Mesendoderm (in vitro differentiated cells): Measurements from ENCODE around the gene CASS4.
A peak's percentile ranks its signal among the peaks of the same experiment; 100 is the strongest.

Experiments used
- DNase-seq: peaks from one replicate; pipeline ENCODE4 v3.0.0; 2013
- H2AK5ac ChIP-seq: 2 replicates; pipeline ENCODE4 v1.6.1; 2013; ENCODE audit warnings: low read length, inconsistent platforms
- H2BK120ac ChIP-seq: 2 replicates; pipeline ENCODE4 v1.6.1; 2013; ENCODE audit warnings: low read depth, mild to moderate bottlenecking, low read length, moderate library complexity, mixed read lengths
- H2BK15ac ChIP-seq: replicated peaks from 2 replicates; pipeline ENCODE4 v1.6.1; 2013; ENCODE audit warnings: low read depth, mild to moderate bottlenecking, moderate library complexity
- H2BK5ac ChIP-seq: 2 replicates; pipeline ENCODE4 v1.6.1; 2013; ENCODE audit warnings: low read length, inconsistent platforms
- H3K18ac ChIP-seq: 2 replicates; pipeline ENCODE4 v1.6.1; 2013; ENCODE audit warnings: mild to moderate bottlenecking, low read length, mixed read lengths
- H3K23ac ChIP-seq: one replicate; pipeline ENCODE4 v1.6.1; 2013; ENCODE audit warnings: low read length
- H3K27ac ChIP-seq: 2 replicates; pipeline ENCODE4 v1.5.1; 2013; ENCODE audit warnings: low read depth, mild to moderate bottlenecking, inconsistent platforms, low read length, moderate library complexity
- H3K27me3 ChIP-seq: 2 replicates; pipeline ENCODE4 v1.6.1; 2013; ENCODE audit warnings: low read length, control low read depth, mild to moderate bottlenecking, inconsistent platforms; ENCODE audit not compliant: insufficient read depth, poor library complexity
- H3K36me3 ChIP-seq: 2 replicates; pipeline ENCODE4 v1.6.1; 2013; ENCODE audit warnings: low read length, inconsistent platforms; ENCODE audit not compliant: control insufficient read depth, insufficient read depth
- H3K4ac ChIP-seq: one replicate; pipeline ENCODE4 v1.6.1; 2013; ENCODE audit warnings: low read depth, mild to moderate bottlenecking, low read length, moderate library complexity
- H3K4me1 ChIP-seq: 2 replicates; pipeline ENCODE4 v1.6.1; 2013; ENCODE audit warnings: low read depth, low read length, inconsistent platforms; ENCODE audit not compliant: control insufficient read depth
- H3K4me2 ChIP-seq: 2 replicates; pipeline ENCODE4 v1.6.1; 2013; ENCODE audit warnings: low read length
- H3K4me3 ChIP-seq: 2 replicates; pipeline ENCODE4 v1.5.1; 2013; ENCODE audit warnings: mild to moderate bottlenecking, low read length
- H3K56ac ChIP-seq: one replicate; pipeline ENCODE4 v1.6.1; 2013; ENCODE audit warnings: low read length
- H3K79me1 ChIP-seq: 2 replicates; pipeline ENCODE4 v1.6.1; 2013; ENCODE audit warnings: low read length, inconsistent platforms
- H3K79me2 ChIP-seq: 2 replicates; pipeline ENCODE4 v1.6.1; 2013; ENCODE audit warnings: mild to moderate bottlenecking, low read length; ENCODE audit not compliant: control insufficient read depth, insufficient read depth
- H3K9ac ChIP-seq: 2 replicates; pipeline ENCODE4 v1.6.1; 2013; ENCODE audit warnings: low read length, inconsistent platforms
- H4K5ac ChIP-seq: one replicate; pipeline ENCODE4 v1.6.1; 2013; ENCODE audit warnings: low read length
- H4K8ac ChIP-seq: one replicate; pipeline ENCODE4 v1.6.1; 2013; ENCODE audit warnings: low read depth, mild to moderate bottlenecking, control low read depth, low read length, moderate library complexity
- WGBS: extraction: QIAGEN DNeasy Blood & Tissue Kit; methylation state at CpG from one replicate; pipeline ENCODE4 v1.1.7; 2013; ENCODE audit warnings: low lambda C conversion rate, missing lambda C conversion rate; ENCODE audit not compliant: insufficient coverage; ENCODE audit errors: extremely low coverage; 5-methylcytosine and 5-hydroxymethylcytosine counted together

CASS4 gene

GRCh38 chr20:56381501-56381900 is 30.6 kb upstream of the CASS4 start:
- no peak overlapping the region for H3K4me3 ChIP-seq
- no peak overlapping the region for H4K5ac ChIP-seq
- no peak overlapping the region for H3K27ac ChIP-seq
- H3K79me1 ChIP-seq: peaks cover 27% of the 10 kb centered on the region
- H3K4ac ChIP-seq: no peak overlapping the region
- H3K79me2 ChIP-seq: peaks cover 25% of the 10 kb centered on the region
- no peaks in the 10 kb centered on the region for H3K27me3 ChIP-seq
- no peaks in the 10 kb centered on the region for H3K4me1 ChIP-seq
- no peak overlapping the region for H3K4me2 ChIP-seq
- no peak overlapping the region for H3K56ac ChIP-seq
- no CpG with 5 or more reads among the region's 1 CpG for WGBS
- no peak overlapping the region for H2BK15ac ChIP-seq
- H2BK5ac ChIP-seq: no peak overlapping the region
- no peak overlapping the region for H4K8ac ChIP-seq
- H3K36me3 ChIP-seq: peaks cover 15% of the 10 kb centered on the region
- H2BK120ac ChIP-seq: no peak overlapping the region
- H2AK5ac ChIP-seq: no peak overlapping the region
- H3K9ac ChIP-seq: no peak overlapping the region
- no peak overlapping the region for H3K23ac ChIP-seq
- no peak overlapping the region for H3K18ac ChIP-seq
- DNase-seq: no peak

- WGBS: no CpG with 5 or more reads among the region's 4 CpGs
- peak; percentile 38 for DNase-seq
- Histone ChIP-seq H3K27me3 (no peaks in the 10 kb centered on the region), H3K9ac (no peak overlapping the region), H3K4me3 (no peak overlapping the region), H2BK5ac (no peak overlapping the region), H2AK5ac (no peak overlapping the region), H2BK120ac (no peak overlapping the region), H3K4ac (no peak overlapping the region), H3K27ac (no peak overlapping the region), H3K79me1 (peaks cover 27% of the 10 kb centered on the region), H4K5ac (no peak overlapping the region), H3K4me2 (no peak overlapping the region), H2BK15ac (no peak overlapping the region), H3K23ac (no peak overlapping the region), H3K4me1 (no peaks in the 10 kb centered on the region), H4K8ac (no peak overlapping the region), H3K18ac (no peak overlapping the region), H3K79me2 (peaks cover 27% of the 10 kb centered on the region), H3K56ac (no peak overlapping the region), H3K36me3 (peaks cover 17% of the 10 kb centered on the region)
Observed at GRCh38 chr20:56382696-56383095, 29.4 kb upstream of the CASS4 start.

GRCh38 chr20:56383334-56383733 is 28.7 kb upstream of the CASS4 start:
- Histone ChIP-seq H2BK5ac (no peak overlapping the region), H3K36me3 (peaks cover 20% of the 10 kb centered on the region), H3K4ac (no peak overlapping the region), H3K27me3 (no peaks in the 10 kb centered on the region), H3K18ac (no peak overlapping the region), H2BK15ac (no peak overlapping the region), H3K4me1 (no peaks in the 10 kb centered on the region), H3K56ac (peak overlapping the region; percentile 25), H4K5ac (no peak overlapping the region), H3K4me3 (no peak overlapping the region), H3K79me1 (peaks cover 27% of the 10 kb centered on the region), H3K4me2 (no peak overlapping the region), H2AK5ac (no peak overlapping the region), H2BK120ac (no peak overlapping the region), H4K8ac (no peak overlapping the region), H3K27ac (no peak overlapping the region), H3K79me2 (peaks cover 28% of the 10 kb centered on the region), H3K23ac (no peak overlapping the region), H3K9ac (no peak overlapping the region)
- no peak for DNase-seq
- no CpG with 5 or more reads among the region's 8 CpGs for WGBS

- H3K27me3 ChIP-seq: no peaks in the 10 kb centered on the region
- H3K4ac ChIP-seq: no peak overlapping the region
- no peak overlapping the region for H3K4me2 ChIP-seq
- H3K9ac ChIP-seq: no peak overlapping the region
- no CpG with 5 or more reads among the region's 4 CpGs for WGBS
- no peak for DNase-seq
- no peak overlapping the region for H2BK5ac ChIP-seq
- H2BK15ac ChIP-seq: no peak overlapping the region
- no peaks in the 10 kb centered on the region for H3K4me1 ChIP-seq
- no peak overlapping the region for H3K27ac ChIP-seq
- H3K23ac ChIP-seq: no peak overlapping the region
- H3K56ac ChIP-seq: peak overlapping the region; percentile 25
- H4K5ac ChIP-seq: no peak overlapping the region
- H3K36me3 ChIP-seq: peaks cover 26% of the 10 kb centered on the region
- H3K4me3 ChIP-seq: no peak overlapping the region
- H2BK120ac ChIP-seq: no peak overlapping the region
- H3K79me2 ChIP-seq: peaks cover 43% of the 10 kb centered on the region
- H3K18ac ChIP-seq: no peak overlapping the region
- no peak overlapping the region for H4K8ac ChIP-seq
- no peak overlapping the region for H2AK5ac ChIP-seq
- H3K79me1 ChIP-seq: peaks cover 41% of the 10 kb centered on the region
Observed at GRCh38 chr20:56385130-56385529, 26.9 kb upstream of the CASS4 start.

- Histone ChIP-seq H3K79me2 (peaks cover 53% of the 10 kb centered on the region), H3K4ac (no peak overlapping the region), H3K56ac (no peak overlapping the region), H4K8ac (no peak overlapping the region), H3K4me3 (no peak overlapping the region), H3K23ac (no peak overlapping the region), H3K79me1 (peaks cover 41% of the 10 kb centered on the region), H3K36me3 (peaks cover 26% of the 10 kb centered on the region), H2AK5ac (no peak overlapping the region), H4K5ac (no peak overlapping the region), H2BK120ac (no peak overlapping the region), H3K27ac (no peak overlapping the region), H3K27me3 (no peaks in the 10 kb centered on the region), H2BK5ac (no peak overlapping the region), H3K9ac (no peak overlapping the region), H3K18ac (no peak overlapping the region), H3K4me2 (no peak overlapping the region), H3K4me1 (no peaks in the 10 kb centered on the region), H2BK15ac (no peak overlapping the region)
- no CpG with 5 or more reads among the region's 6 CpGs for WGBS
- DNase-seq: peak; percentile 13
Observed at GRCh38 chr20:56386219-56386618, 25.8 kb upstream of the CASS4 start.

GRCh38 chr20:56388882-56389281 is 23.2 kb upstream of the CASS4 start:
- peaks cover 22% of the 10 kb centered on the region for H3K36me3 ChIP-seq
- H2AK5ac ChIP-seq: no peak overlapping the region
- no peak overlapping the region for H3K56ac ChIP-seq
- H3K23ac ChIP-seq: no peak overlapping the region
- H4K5ac ChIP-seq: no peak overlapping the region
- H3K27ac ChIP-seq: no peak overlapping the region
- H3K4me2 ChIP-seq: no peak overlapping the region
- H3K4me3 ChIP-seq: no peak overlapping the region
- no peak overlapping the region for H2BK5ac ChIP-seq
- H3K27me3 ChIP-seq: no peaks in the 10 kb centered on the region
- DNase-seq: no peak
- H3K4ac ChIP-seq: no peak overlapping the region
- H2BK15ac ChIP-seq: no peak overlapping the region
- no peak overlapping the region for H3K9ac ChIP-seq
- WGBS: no CpG with 5 or more reads among the region's 4 CpGs
- H3K79me2 ChIP-seq: peaks cover 61% of the 10 kb centered on the region
- H3K18ac ChIP-seq: no peak overlapping the region
- peaks cover 33% of the 10 kb centered on the region for H3K79me1 ChIP-seq
- no peak overlapping the region for H4K8ac ChIP-seq
- peaks cover 1% of the 10 kb centered on the region for H3K4me1 ChIP-seq
- H2BK120ac ChIP-seq: no peak overlapping the region
